GM23338 (cell line): ENCODE data around the gene SPACA1. TPM values are rescaled to one million over a fixed set of nuclear protein-coding genes. Genes with fewer than 3 reads are reported as not detected.

Source experiments
- ATAC-seq: fragments of 200-7000 bp; cut with Tn5 transposase; 3 replicates; pipeline ENCODE4 v1.9.1; 2020
- DNase-seq: peaks from one replicate; pipeline ENCODE4 v3.0.0-alpha.2; 2015; ENCODE audit warnings: low spot score
- H2AFZ ChIP-seq: fragments of 200-600 bp; sonication (generic); 2 replicates; pipeline ENCODE4 v1.8.0; 2016; ENCODE audit warnings: antibody characterized with exemption, mild to moderate bottlenecking, moderate library complexity
- H3F3A ChIP-seq: fragments of 200-600 bp; sonication (generic); replicated peaks from 2 replicates; pipeline ENCODE4 v1.8.0; 2017; ENCODE audit warnings: antibody characterized with exemption, mixed run types, low read depth
- H3K27ac ChIP-seq: fragments of 200-600 bp; sonication (generic); 2 replicates; pipeline ENCODE4 v1.6.1; 2016; ENCODE audit warnings: low read depth
- H3K27me3 ChIP-seq: fragments of 200-600 bp; sonication (generic); 2 replicates; pipeline ENCODE4 v1.8.0; 2016; ENCODE audit warnings: mild to moderate bottlenecking, mixed run types, moderate library complexity; ENCODE audit not compliant: insufficient read depth
- H3K36me3 ChIP-seq: fragments of 200-600 bp; sonication (generic); 2 replicates; pipeline ENCODE4 v1.8.0; 2016; ENCODE audit warnings: mild to moderate bottlenecking; ENCODE audit not compliant: insufficient read depth
- H3K4me1 ChIP-seq: fragments of 200-600 bp; sonication (generic); 2 replicates; pipeline ENCODE4 v1.8.0; 2016; ENCODE audit warnings: mild to moderate bottlenecking, moderate library complexity; ENCODE audit not compliant: insufficient read depth
- H3K4me2 ChIP-seq: fragments of 200-600 bp; sonication (generic); 2 replicates; pipeline ENCODE4 v1.7.1; 2017; ENCODE audit warnings: mixed run types
- H3K4me3 ChIP-seq: fragments of 200-600 bp; sonication (generic); 2 replicates; pipeline ENCODE4 v1.6.1; 2016; ENCODE audit warnings: mixed run types
- H3K79me2 ChIP-seq: fragments of 200-600 bp; sonication (generic); replicated peaks from 2 replicates; pipeline ENCODE4 v1.8.0; 2017; ENCODE audit warnings: mild to moderate bottlenecking; ENCODE audit not compliant: insufficient read depth
- H3K9me2 ChIP-seq: fragments of 200-600 bp; sonication (generic); 2 replicates; pipeline ENCODE4 v1.8.0; 2017; ENCODE audit not compliant: insufficient read depth
- H4K20me1 ChIP-seq: fragments of 200-600 bp; sonication (generic); replicated peaks from 2 replicates; pipeline ENCODE4 v1.8.0; 2017; ENCODE audit warnings: mild to moderate bottlenecking; ENCODE audit not compliant: insufficient read depth
- H3K27ac Mint-ChIP-seq: 2 replicates; pipeline ENCODE4 v1.8.0; 2020; ENCODE audit warnings: inconsistent platforms, mild to moderate bottlenecking, moderate library complexity, mixed read lengths
- H3K27me3 Mint-ChIP-seq: 3 replicates; pipeline ENCODE4 v1.8.0; 2022; ENCODE audit warnings: low read depth, mild to moderate bottlenecking, moderate library complexity, mixed read lengths, inconsistent platforms; ENCODE audit not compliant: insufficient read depth, poor library complexity
- H3K36me3 Mint-ChIP-seq: 3 replicates; pipeline ENCODE4 v1.8.0; 2021; ENCODE audit warnings: low read depth, mild to moderate bottlenecking, inconsistent platforms, moderate library complexity, mixed read lengths
- H3K4me1 Mint-ChIP-seq: 3 replicates; pipeline ENCODE4 v1.8.0; 2020; ENCODE audit warnings: mild to moderate bottlenecking, inconsistent platforms, mixed read lengths
- H3K4me3 Mint-ChIP-seq: 3 replicates; pipeline ENCODE4 v1.8.0; 2021; ENCODE audit warnings: moderate library complexity, mild to moderate bottlenecking, inconsistent platforms, mixed read lengths
- H3K9me3 Mint-ChIP-seq: 3 replicates; pipeline ENCODE4 v1.8.0; 2020; ENCODE audit warnings: moderate library complexity, mild to moderate bottlenecking, inconsistent platforms, mixed read lengths
- CREB1 ChIP-seq: fragments of 250-450 bp; sonication (Bioruptor Pico); IDR thresholded peaks from 2 replicates; pipeline ENCODE4 v1.5.0; 2020; ENCODE audit warnings: low read depth, mild to moderate bottlenecking, moderate library complexity
- CTCF ChIP-seq, 2 experiments: fragments of 200-600 bp in 1 of 2; sonication (generic) in 1 of 2; conservative IDR thresholded peaks; 2 replicates each; pipeline versions ENCODE4 v1.5.1 to v1.6.1; 2016 to 2017; ENCODE audit warnings: antibody characterized with exemption in 2 of 2, low read depth in 2 of 2, mild to moderate bottlenecking in 2 of 2, moderate library complexity in 1 of 2
- EZH2 ChIP-seq: fragments of 200-600 bp; sonication (generic); IDR thresholded peaks from one replicate; pipeline ENCODE4 v1.8.0; 2017; ENCODE audit warnings: antibody characterized with exemption, mild to moderate bottlenecking, low read depth; ENCODE audit not compliant: unreplicated experiment
- EZH2phosphoT487 ChIP-seq: fragments of 200-600 bp; sonication (generic); IDR thresholded peaks from one replicate; pipeline ENCODE4 v1.8.1; 2018; ENCODE audit warnings: antibody characterized with exemption; ENCODE audit not compliant: unreplicated experiment
- JUNB ChIP-seq: IDR thresholded peaks from one replicate; pipeline ENCODE4 v1.6.1; 2016; ENCODE audit warnings: antibody characterized with exemption; ENCODE audit not compliant: unreplicated experiment
- NANOG ChIP-seq: IDR thresholded peaks from 2 replicates; pipeline ENCODE4 v1.6.1; 2016; ENCODE audit warnings: antibody characterized with exemption, borderline replicate concordance
- POLR2AphosphoS5 ChIP-seq: IDR thresholded peaks from 2 replicates; pipeline ENCODE4 v1.6.1; 2016; ENCODE audit warnings: antibody characterized with exemption, low read depth
- REST ChIP-seq: IDR thresholded peaks from one replicate; pipeline ENCODE4 v1.6.1; 2018; ENCODE audit warnings: antibody characterized with exemption; ENCODE audit not compliant: unreplicated experiment
- STAT1 ChIP-seq: IDR thresholded peaks from one replicate; pipeline ENCODE4 v1.6.1; 2016; ENCODE audit warnings: antibody characterized with exemption; ENCODE audit not compliant: unreplicated experiment
- ZNF114 ChIP-seq: fragments of 250-450 bp; sonication (Bioruptor Pico); IDR thresholded peaks from 2 replicates; pipeline ENCODE4 v1.5.0; 2020; ENCODE audit warnings: mild to moderate bottlenecking, moderate library complexity
- ZNF331 ChIP-seq: fragments of 250-450 bp; sonication (Bioruptor Pico); IDR thresholded peaks from 2 replicates; pipeline ENCODE4 v1.5.0; 2020; ENCODE audit warnings: low read depth, mild to moderate bottlenecking, moderate library complexity
- polyA plus RNA-seq: library from polyadenylated mRNA; unstranded; fragments of >200 nt; fragmentation: Nextera tagmentation; extraction: Ambion mirVana; gene quantifications from 2 replicates; pipeline ENCODE4 v1.2.1, GENCODE V29; 2016
- total RNA-seq: library from RNA; depleted of rRNA; stranded (reverse); fragments of >200 nt; shearing (Covaris generic); gene quantifications from 2 replicates; pipeline ENCODE4 v1.2.3, GENCODE V29; 2014

The SPACA1 gene
- total and polyA plus RNA-seq, 2 experiments from 2014 or later = not detected

DNA sequence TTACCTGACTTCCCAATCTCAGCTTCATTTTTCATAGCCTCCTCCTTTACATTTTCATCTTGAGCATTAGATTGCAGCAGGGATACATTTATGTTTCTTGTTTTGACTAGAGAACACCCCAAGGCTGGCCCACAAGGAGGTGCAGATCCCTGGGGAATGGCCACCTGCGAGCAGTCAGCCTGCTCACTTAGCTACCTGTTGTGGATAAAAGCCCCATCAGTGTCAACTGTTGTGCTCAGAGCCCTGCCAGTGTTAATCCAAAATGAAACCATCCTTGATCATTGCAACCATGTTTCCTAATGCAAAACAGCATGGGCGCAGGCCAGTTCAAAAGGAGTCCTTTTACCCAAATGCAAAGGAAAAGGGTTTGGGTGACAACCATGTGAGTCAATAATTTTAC lies 67.7 kb downstream of the SPACA1 start (continued):
- TF ChIP-seq REST (no peak), EZH2 (no peak), ZNF331 (CRISPR knock-in tag) (no peak), CTCF (conservative IDR thresholded peaks at IDR 0.05; ENCODE audit: low read depth in 2 of 2) (no peak), POLR2AphosphoS5 (no peak), STAT1 (no peak), NANOG (no peak), ZNF114 (CRISPR knock-in tag) (no peak), EZH2phosphoT487 (no peak), JUNB (no peak)

DNA sequence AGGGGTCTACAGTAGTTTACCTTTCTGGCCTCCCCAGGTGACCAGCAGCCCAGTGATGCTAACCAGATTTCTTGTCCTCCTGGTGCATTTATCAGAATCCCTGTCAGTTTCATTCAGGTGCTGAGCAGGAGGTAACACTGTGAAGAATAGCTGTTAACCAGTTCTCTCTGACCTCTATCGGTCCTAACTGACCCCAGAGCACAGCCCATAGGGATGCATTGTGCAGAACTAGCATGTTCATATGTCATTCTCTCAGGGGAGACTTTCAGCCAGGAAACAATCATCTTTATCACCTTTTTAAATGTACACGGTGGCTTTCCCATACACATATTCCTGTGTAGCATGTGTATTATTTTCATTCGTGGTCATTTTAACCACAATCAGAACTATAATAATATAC lies 68.6 kb downstream of the SPACA1 start:
- 0 out of 2 replicates have a peak overlapping the region, but pooled peaks have one; percentile 56 for H2AFZ ChIP-seq
- DNase-seq (no peak), ATAC-seq (no peak)
- no peak overlapping the region for H3K27ac Mint-ChIP-seq
- H3F3A ChIP-seq = no peaks in the 10 kb centered on the region
- H3K27me3 ChIP-seq = no peaks in the 10 kb centered on the region
- no peak overlapping the region for H3K4me2 ChIP-seq
- H3K79me2 ChIP-seq = no peaks in the 10 kb centered on the region
- no peaks in the 10 kb centered on the region for H3K36me3 Mint-ChIP-seq
- H3K9me2 ChIP-seq = no peaks in the 10 kb centered on the region
- H3K9me3 Mint-ChIP-seq = no peaks in the 10 kb centered on the region
- no peaks in the 10 kb centered on the region for H4K20me1 ChIP-seq
- H3K27me3 Mint-ChIP-seq = no peaks in the 10 kb centered on the region
- H3K4me3 ChIP-seq = no peak overlapping the region
- peaks cover 18% of the 10 kb centered on the region for H3K4me1 ChIP-seq
- no peak overlapping the region for H3K4me3 Mint-ChIP-seq
- H3K36me3 ChIP-seq = no peaks in the 10 kb centered on the region
- H3K4me1 Mint-ChIP-seq = peaks cover 25% of the 10 kb centered on the region
- no peak overlapping the region for H3K27ac ChIP-seq
- no peak for TF ChIP-seq CTCF (conservative IDR thresholded peaks at IDR 0.05; ENCODE audit: low read depth in 2 of 2)
- TF ChIP-seq ZNF114 (CRISPR knock-in tag) = no peak
- TF ChIP-seq EZH2 = no peak
- TF ChIP-seq REST = no peak
- TF ChIP-seq EZH2phosphoT487 = no peak
- TF ChIP-seq CREB1 (CRISPR knock-in tag) = no peak
- no peak for TF ChIP-seq POLR2AphosphoS5
- no peak for TF ChIP-seq STAT1
- TF ChIP-seq JUNB = no peak
